Keratinocyte (primary cell): ENCODE data around the gene HMGCS2. TPM values are rescaled to one million over a fixed set of nuclear protein-coding genes. Genes with fewer than 3 reads are reported as not detected.

Experiments used
- DNase-seq: peaks from one replicate; pipeline ENCODE4 v3.0.0-alpha.2; 2011; ENCODE audit warnings: low read depth, missing footprints, low spot score
- FAIRE-seq: peaks from 2 replicates; lab custom pipeline; 2011; peaks lifted over from hg19 to GRCh38; lab: Jason Lieb, UNC
- H2AFZ ChIP-seq: 2 replicates; pipeline ENCODE4 v1.6.0; 2012; ENCODE audit warnings: low read length, control low read depth, inconsistent platforms; ENCODE audit not compliant: control insufficient read depth
- H3K27ac ChIP-seq: 2 replicates; pipeline ENCODE4 v1.5.1; 2011; ENCODE audit warnings: low read length; ENCODE audit not compliant: control insufficient read depth, insufficient read depth
- H3K27me3 ChIP-seq: 3 replicates; pipeline ENCODE4 v1.6.0; 2011; ENCODE audit warnings: low read length; ENCODE audit not compliant: control insufficient read depth, insufficient read depth; ENCODE audit errors: extremely low read depth
- H3K36me3 ChIP-seq, 2 experiments: 2 replicates in 1 of 2; 3 replicates in 1 of 2; pipeline ENCODE4 v1.5.1; 2011; ENCODE audit warnings: low read length in 2 of 2, mild to moderate bottlenecking in 1 of 2; ENCODE audit not compliant: control insufficient read depth in 2 of 2, insufficient read depth in 2 of 2; ENCODE audit errors: extremely low read depth in 1 of 2
- H3K4me1 ChIP-seq: 3 replicates; pipeline ENCODE4 v1.5.1; 2011; ENCODE audit warnings: low read length; ENCODE audit not compliant: control insufficient read depth, insufficient read depth; ENCODE audit errors: extremely low read depth
- H3K4me2 ChIP-seq: 3 replicates; pipeline ENCODE4 v1.6.0; 2011; ENCODE audit warnings: low read depth, low read length; ENCODE audit not compliant: control insufficient read depth, insufficient read depth; ENCODE audit errors: extremely low read depth
- H3K4me3 ChIP-seq, 3 experiments: fragments of 200-600 bp in 1 of 3; sonication (generic) in 1 of 3; 2 replicates in 2 of 3; 3 replicates in 1 of 3; pipeline ENCODE4 v1.5.1; 2011 to 2016; ENCODE audit warnings: low read length in 3 of 3, mild to moderate bottlenecking in 3 of 3, control low read depth in 2 of 3, inconsistent platforms in 1 of 3, low read depth in 1 of 3, mixed read lengths in 1 of 3, mixed run types in 1 of 3, moderate library complexity in 1 of 3; ENCODE audit not compliant: control insufficient read depth in 2 of 3, insufficient read depth in 2 of 3; ENCODE audit errors: extremely low read depth in 1 of 3
- H3K79me2 ChIP-seq: 2 replicates; pipeline ENCODE4 v1.6.0; 2012; ENCODE audit warnings: low read length; ENCODE audit not compliant: control insufficient read depth, insufficient read depth
- H3K9ac ChIP-seq: 3 replicates; pipeline ENCODE4 v1.6.0; 2011; ENCODE audit warnings: low read length; ENCODE audit not compliant: control insufficient read depth, insufficient read depth; ENCODE audit errors: extremely low read depth
- H3K9me1 ChIP-seq: 3 replicates; pipeline ENCODE4 v1.6.0; 2011; ENCODE audit warnings: low read length; ENCODE audit not compliant: control insufficient read depth, insufficient read depth; ENCODE audit errors: extremely low read depth
- H3K9me3 ChIP-seq: 2 replicates; pipeline ENCODE4 v1.5.1; 2012; ENCODE audit warnings: low read depth, low read length; ENCODE audit not compliant: control insufficient read depth
- H4K20me1 ChIP-seq: 3 replicates; pipeline ENCODE4 v1.6.0; 2011; ENCODE audit warnings: low read length; ENCODE audit not compliant: control insufficient read depth, insufficient read depth; ENCODE audit errors: extremely low read depth
- CTCF ChIP-seq, 3 experiments: IDR thresholded peaks in 1 of 3; conservative IDR thresholded peaks in 1 of 3; optimal IDR thresholded peaks in 1 of 3; 2 replicates in 2 of 3; 3 replicates in 1 of 3; pipeline versions ENCODE3 to v1.5.1; 2011; ENCODE audit warnings: low read length in 3 of 3, mild to moderate bottlenecking in 3 of 3, moderate library complexity in 2 of 3, control low read depth in 1 of 3, inconsistent platforms in 1 of 3; ENCODE audit not compliant: insufficient read depth in 2 of 3; ENCODE audit errors: extremely low read depth in 1 of 3
- EZH2 ChIP-seq: IDR thresholded peaks from one replicate; pipeline ENCODE4 v1.6.1; 2012; ENCODE audit warnings: inconsistent platforms, mild to moderate bottlenecking, low read length, moderate library complexity
- dilution Hi-C: fragments of 300-500 bp; cut with MboI; formaldehyde crosslinking; loops from one replicate; pipeline ENCODE4 v1.7.0; 2020; ENCODE audit warnings: low sequenced_read_pairs; ENCODE audit not compliant: extremely low pct_ligation_motif_present
- polyA plus RNA-seq, 5 experiments: library from polyadenylated mRNA; depleted of rRNA in 3 of 5; stranded (reverse) in 3 of 5; stranded (forward) in 1 of 5; unstranded in 1 of 5; fragments of >200 nt; gene quantifications; 1 replicate in 1 of 5; 2 replicates in 3 of 5; 3 replicates in 1 of 5; pipeline versions ENCODE4 v1.2.1 to v1.2.3, GENCODE V29; 2011 to 2012; ENCODE audit warnings: missing spikeins in 2 of 5, low read depth in 1 of 5, low replicate concordance in 1 of 5

HMGCS2 gene
- polyA plus RNA-seq, 1 donor (not counting 4 experiments of a cell fraction or from before 2014, with no cell fraction given), result not detected

DNA sequence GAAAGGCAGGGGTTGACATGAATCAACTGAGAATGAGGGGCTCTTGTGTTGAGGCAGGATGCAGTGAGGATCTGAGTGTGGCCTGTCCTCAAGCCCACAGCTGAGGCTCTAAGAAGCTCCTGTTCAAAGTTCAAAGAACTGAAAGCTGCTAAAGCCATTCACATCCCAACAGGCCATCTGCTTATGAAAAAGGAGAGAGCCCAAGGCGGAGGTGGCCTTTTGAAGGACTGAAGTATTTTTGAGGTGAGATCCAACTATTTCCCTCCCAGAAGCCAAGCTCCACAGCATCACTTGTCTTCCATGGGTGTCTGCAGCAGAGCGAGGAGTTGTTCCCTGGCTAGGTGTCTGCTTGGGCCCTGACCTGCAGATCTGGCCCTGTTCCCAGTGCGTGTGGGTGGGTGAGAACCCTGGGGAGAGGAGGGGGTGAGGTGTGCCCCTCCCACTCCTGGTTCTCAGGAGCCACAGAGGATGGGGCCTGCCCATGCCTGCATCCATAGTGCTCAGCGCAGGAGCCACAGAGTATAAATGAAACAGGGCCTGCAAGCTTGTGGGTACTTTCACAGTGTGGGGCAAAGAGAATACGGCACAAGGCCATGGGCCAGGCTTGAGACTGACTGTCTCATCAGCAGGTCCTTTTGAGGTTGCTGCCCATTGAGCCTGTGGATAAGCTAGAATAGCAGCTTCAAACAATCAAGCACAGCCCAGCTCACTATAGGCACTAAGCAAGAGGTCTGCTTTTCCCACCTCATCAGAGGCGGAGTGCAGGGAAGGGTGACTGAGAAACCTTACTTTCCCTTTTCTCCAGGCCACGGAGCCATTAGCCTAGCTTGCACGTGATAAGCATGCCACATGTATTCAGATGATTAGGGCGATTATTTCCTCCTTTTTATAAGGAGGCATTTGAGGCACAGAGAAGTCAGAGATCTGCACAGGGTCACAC lies 26.8 kb upstream of the HMGCS2 start:
- no peaks in the 10 kb centered on the region for H3K79me2 ChIP-seq
- dilution Hi-C loops, result no loop called here
- H3K9me3 ChIP-seq, result no peaks in the 10 kb centered on the region
- FAIRE-seq, result no peak
- no peak overlapping the region for H3K27ac ChIP-seq
- DNase-seq, result no peak
- no peaks in the 10 kb centered on the region for H3K27me3 ChIP-seq
- no peak overlapping the region for H2AFZ ChIP-seq
- H3K4me1 ChIP-seq, result no peaks in the 10 kb centered on the region
- H3K4me3 ChIP-seq, result no peak overlapping the region
- no peaks in the 10 kb centered on the region for H3K36me3 ChIP-seq
- H3K4me2 ChIP-seq, result no peak overlapping the region
- no peak overlapping the region for H3K9ac ChIP-seq
- no peaks in the 10 kb centered on the region for H4K20me1 ChIP-seq
- H3K9me1 ChIP-seq, result no peaks in the 10 kb centered on the region
- TF ChIP-seq EZH2 (no peak), CTCF (optimal IDR thresholded peaks at IDR 0.05 in 1 of 3, IDR thresholded peaks at IDR 0.05 in 1 of 3, conservative IDR thresholded peaks at IDR 0.05 in 1 of 3; ENCODE audit: extremely low read depth in 1 of 3, insufficient read depth in 2 of 3, low read length in 3 of 3) (no peak)

DNA sequence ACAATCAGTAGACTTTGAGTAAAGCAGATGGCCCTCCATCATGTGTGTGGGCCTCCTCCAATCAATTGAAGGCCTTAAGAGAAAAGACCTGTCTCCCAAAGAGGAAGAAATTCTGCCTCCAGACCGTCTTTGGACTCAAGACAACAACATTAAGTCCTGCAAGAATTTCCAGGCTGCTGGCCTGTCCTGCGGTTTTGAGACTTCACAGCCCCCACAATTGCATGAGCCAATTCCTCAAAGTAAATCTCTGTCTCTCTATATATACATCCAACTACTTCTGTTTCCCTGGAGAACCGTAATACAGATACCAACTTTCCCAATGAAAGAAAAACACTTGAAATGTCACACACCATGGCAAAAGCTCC lies 26.2 kb upstream of the HMGCS2 start:
- Histone ChIP-seq H3K9me3 (no peaks in the 10 kb centered on the region), H3K9ac (no peak overlapping the region), H3K9me1 (no peaks in the 10 kb centered on the region), H3K27me3 (no peaks in the 10 kb centered on the region), H3K79me2 (no peaks in the 10 kb centered on the region), H3K36me3 (no peaks in the 10 kb centered on the region), H4K20me1 (no peaks in the 10 kb centered on the region), H3K4me3 (no peak overlapping the region), H2AFZ (no peak overlapping the region), H3K4me1 (no peaks in the 10 kb centered on the region), H3K4me2 (no peak overlapping the region), H3K27ac (no peak overlapping the region)
- TF ChIP-seq CTCF (optimal IDR thresholded peaks at IDR 0.05 in 1 of 3, IDR thresholded peaks at IDR 0.05 in 1 of 3, conservative IDR thresholded peaks at IDR 0.05 in 1 of 3; ENCODE audit: extremely low read depth in 1 of 3, insufficient read depth in 2 of 3, low read length in 3 of 3) (no peak), EZH2 (no peak)
- dilution Hi-C loops, result no loop called here
- DNase-seq (no peak), FAIRE-seq (no peak)
